OCI-LY1 (cell line): Measurements from ENCODE around the gene C7orf25.

Source experiments
- EZH2 ChIP-seq: fragments of 200-600 bp; sonication (generic), shearing (Covaris generic); IDR thresholded peaks from 2 replicates; pipeline ENCODE4 v1.8.0; 2017; ENCODE audit warnings: borderline replicate concordance, mixed run types, mild to moderate bottlenecking, antibody characterized with exemption, low read length, moderate library complexity, mixed read lengths
- TF ChIP-seq, protein P1 (sequence below): fragments of 200-600 bp; sonication (generic), shearing (Covaris generic); IDR thresholded peaks from 2 replicates; pipeline ENCODE4 v1.5.1; 2017; ENCODE audit warnings: mild to moderate bottlenecking, antibody characterized with exemption, low read length, moderate library complexity, mixed read lengths

DNA sequence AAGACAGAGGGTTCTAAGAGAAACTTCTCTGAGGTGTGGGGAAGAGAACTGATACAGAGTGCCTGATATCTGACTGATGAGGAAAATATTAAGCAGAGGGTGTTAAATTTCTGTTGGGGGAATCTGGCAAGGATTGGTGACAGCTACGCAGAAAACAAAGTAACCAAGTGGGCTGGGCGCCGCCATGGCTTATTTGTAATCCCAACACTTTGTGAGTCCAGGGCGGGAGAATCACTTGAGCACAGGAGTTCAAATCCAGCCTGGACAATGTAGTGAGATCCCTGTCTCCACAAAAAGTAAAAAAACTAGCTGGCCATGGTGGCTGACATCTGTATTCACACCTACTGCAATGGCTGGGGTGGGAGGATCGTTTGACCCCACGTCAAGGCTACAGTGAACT, 2.1 kb upstream of the C7orf25 start:
- TF ChIP-seq, protein P1, sequence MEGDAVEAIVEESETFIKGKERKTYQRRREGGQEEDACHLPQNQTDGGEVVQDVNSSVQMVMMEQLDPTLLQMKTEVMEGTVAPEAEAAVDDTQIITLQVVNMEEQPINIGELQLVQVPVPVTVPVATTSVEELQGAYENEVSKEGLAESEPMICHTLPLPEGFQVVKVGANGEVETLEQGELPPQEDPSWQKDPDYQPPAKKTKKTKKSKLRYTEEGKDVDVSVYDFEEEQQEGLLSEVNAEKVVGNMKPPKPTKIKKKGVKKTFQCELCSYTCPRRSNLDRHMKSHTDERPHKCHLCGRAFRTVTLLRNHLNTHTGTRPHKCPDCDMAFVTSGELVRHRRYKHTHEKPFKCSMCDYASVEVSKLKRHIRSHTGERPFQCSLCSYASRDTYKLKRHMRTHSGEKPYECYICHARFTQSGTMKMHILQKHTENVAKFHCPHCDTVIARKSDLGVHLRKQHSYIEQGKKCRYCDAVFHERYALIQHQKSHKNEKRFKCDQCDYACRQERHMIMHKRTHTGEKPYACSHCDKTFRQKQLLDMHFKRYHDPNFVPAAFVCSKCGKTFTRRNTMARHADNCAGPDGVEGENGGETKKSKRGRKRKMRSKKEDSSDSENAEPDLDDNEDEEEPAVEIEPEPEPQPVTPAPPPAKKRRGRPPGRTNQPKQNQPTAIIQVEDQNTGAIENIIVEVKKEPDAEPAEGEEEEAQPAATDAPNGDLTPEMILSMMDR, result no peak
- TF ChIP-seq EZH2, result no peak
